Peyer's patch (tissue), 4 donors: Measurements from ENCODE around the gene DHRS1.

Source experiments
- CTCF ChIP-seq, 6 experiments: fragments of 450-650 bp in 4 of 6; fragments of 200-600 bp in 2 of 6; sonication (generic) in 1 of 6; IDR thresholded peaks; one replicate each; pipeline ENCODE4 v1.5.1; 2017 to 2019; ENCODE audit warnings: antibody characterized with exemption in 6 of 6, mild to moderate bottlenecking in 3 of 6, moderate library complexity in 1 of 6
- POLR2A ChIP-seq, 2 donors: fragments of 450-650 bp; IDR thresholded peaks; one replicate each; pipeline ENCODE4 v1.5.1; 2017; ENCODE audit warnings: antibody characterized with exemption in 2 of 2, mild to moderate bottlenecking in 2 of 2, moderate library complexity in 2 of 2

GRCh38 chr14:24342889-24343288 lies 43.3 kb upstream of the DHRS1 start:
- TF ChIP-seq CTCF (IDR thresholded peaks at IDR 0.05) (no peak), POLR2A (IDR thresholded peaks at IDR 0.05) (no peak)
